ENCODE results near the gene SMPD3. TPM values are rescaled to one million over a fixed set of nuclear protein-coding genes. Genes with fewer than 3 reads are reported as not detected.

SMPD3 gene
- polyA plus RNA-seq, 2 of the 4 experiments (the other 2 are of a cell fraction), result 0.04 to 0.13 TPM

- H3K9me3 ChIP-seq, result no peaks in the 10 kb centered on the region
- WGBS (ENCODE audit: missing lambda C conversion rate), result 75% methylated on average over 6 of the region's 6 CpGs
Measured at GRCh38 chr16:68412061-68412460, 36.2 kb downstream of the SMPD3 start.

GRCh38 chr16:68411086-68411485, 37.2 kb downstream of the SMPD3 start:
- no peaks in the 10 kb centered on the region for H3K9me3 ChIP-seq
- ATAC-seq (no peak), FAIRE-seq (no peak), DNase-seq (ENCODE audit: low read depth in 1 of 2, low spot score in 1 of 2) (no peak)
- 0 out of 3 replicates have a peak, but pooled peaks cover 5% of the 10 kb centered on the region for H3K4me1 ChIP-seq
- no peak overlapping the region for H3K4me2 ChIP-seq
- H3K27ac ChIP-seq, result no peak overlapping the region
- ChIA-PET CTCF (interaction anchor here (0.8 to 2.5 kb wide), 6 partner anchors 11 to 79 kb away, joined by 3 to 7 read pairs (median 4); no protein-coding TSS in a partner anchor), POLR2A (no interaction called here)
- no peak overlapping the region for H3K4me3 ChIP-seq
- WGBS (ENCODE audit: missing lambda C conversion rate), result 59% methylated on average over 2 of the region's 2 CpGs
- no peak for TF ChIP-seq TP53 (CRISPR knock-in tag; IDR thresholded peaks at IDR 0.05)
- TF ChIP-seq GATA3 (IDR thresholded peaks at IDR 0.05; ENCODE audit: borderline replicate concordance), result no peak
- TF ChIP-seq BHLHE40 (IDR thresholded peaks at IDR 0.05; ENCODE audit: low read depth, low read length), result no peak
- TF ChIP-seq RARB (CRISPR knock-in tag; IDR thresholded peaks at IDR 0.05), result no peak
- TF ChIP-seq HOXB5 (CRISPR knock-in tag; IDR thresholded peaks at IDR 0.05), result no peak
- no peak for TF ChIP-seq HOXA7 (CRISPR knock-in tag; IDR thresholded peaks at IDR 0.05)
- TF ChIP-seq KDM5A (IDR thresholded peaks at IDR 0.05), result no peak
- TF ChIP-seq REST (IDR thresholded peaks at IDR 0.05), result no peak
- no peak for TF ChIP-seq CBX2 (IDR thresholded peaks at IDR 0.05; ENCODE audit: borderline replicate concordance, low read depth)
- TF ChIP-seq JUNB (IDR thresholded peaks at IDR 0.05), result no peak

More at GRCh38 chr16:68412061-68412460, 36.2 kb downstream of the SMPD3 start:
- POLR2A ChIA-PET, result no interaction called here
- no peak for ATAC-seq
- Histone ChIP-seq H3K4me3 (no peak overlapping the region), H3K4me2 (no peak overlapping the region), H3K4me1 (no peaks in the 10 kb centered on the region), H3K27ac (no peak overlapping the region)
- no peak for DNase-seq (ENCODE audit: low read depth in 1 of 2, low spot score in 1 of 2)
- no peak for FAIRE-seq
- CTCF ChIA-PET, result interaction anchor here (0.9 to 2.5 kb wide), 6 partner anchors 12 to 150 kb away, joined by 3 to 7 read pairs (median 4); no protein-coding TSS in a partner anchor
- no peak for TF ChIP-seq POLR2A (IDR thresholded peaks at IDR 0.05; ENCODE audit: low read length)
- TF ChIP-seq USF2 (IDR thresholded peaks at IDR 0.05), result no peak
- no peak for TF ChIP-seq HOXB5 (CRISPR knock-in tag; IDR thresholded peaks at IDR 0.05)
- TF ChIP-seq MAFK (IDR thresholded peaks at IDR 0.05; ENCODE audit: partially characterized antibody), result no peak
- no peak for TF ChIP-seq ATOH8 (CRISPR knock-in tag; IDR thresholded peaks at IDR 0.05; ENCODE audit: low read depth)
- no peak for TF ChIP-seq CBX2 (IDR thresholded peaks at IDR 0.05; ENCODE audit: borderline replicate concordance, low read depth)
- TF ChIP-seq CTCF (IDR thresholded peaks at IDR 0.05), result no peak
- no peak for TF ChIP-seq BHLHE40 (IDR thresholded peaks at IDR 0.05; ENCODE audit: low read depth, low read length)
- TF ChIP-seq NFE2L2 (conservative IDR thresholded peaks at IDR 0.05; ENCODE audit: low read length), result no peak
- TF ChIP-seq ZNF302 (CRISPR knock-in tag; IDR thresholded peaks at IDR 0.05), result no peak
- no peak for TF ChIP-seq EHMT2 (IDR thresholded peaks at IDR 0.05; ENCODE audit: low read depth)
- no peak for TF ChIP-seq FOXS1 (CRISPR knock-in tag; IDR thresholded peaks at IDR 0.05)
- TF ChIP-seq HOXA7 (CRISPR knock-in tag; IDR thresholded peaks at IDR 0.05), result no peak
- TF ChIP-seq BCL3 (IDR thresholded peaks at IDR 0.05), result no peak
- no peak for TF ChIP-seq ZSCAN20 (CRISPR knock-in tag; IDR thresholded peaks at IDR 0.05)
- no peak for TF ChIP-seq PBX3 (IDR thresholded peaks at IDR 0.05)
- TF ChIP-seq EP300 (IDR thresholded peaks at IDR 0.05), result no peak
- TF ChIP-seq HDAC2 (IDR thresholded peaks at IDR 0.05), result no peak
- no peak for TF ChIP-seq ZFP36 (IDR thresholded peaks at IDR 0.05; ENCODE audit: borderline replicate concordance, partially characterized antibody)
- no peak for TF ChIP-seq RFX5 (IDR thresholded peaks at IDR 0.05)
